HAP-1 (cell line): ENCODE data around the gene TGFA.
A peak's percentile ranks its signal among the peaks of the same experiment; 100 is the strongest.

Experiments used
- DNase-seq, 2 experiments: peaks; one replicate each; pipeline ENCODE4 v3.0.0-alpha.2; 2016 to 2020; ENCODE audit warnings: low spot score in 2 of 2
- H3K27me3 ChIP-seq: fragments of 250-450 bp; sonication (Bioruptor Pico); 2 replicates; pipeline ENCODE4 v1.5.1; 2020; ENCODE audit warnings: low read depth, mild to moderate bottlenecking, moderate library complexity
- H3K36me3 ChIP-seq: fragments of 250-450 bp; sonication (Bioruptor Pico); replicated peaks from 2 replicates; pipeline ENCODE4 v1.5.1; 2020; ENCODE audit warnings: mild to moderate bottlenecking
- H3K4me1 ChIP-seq: fragments of 250-450 bp; sonication (Bioruptor Pico); 2 replicates; pipeline ENCODE4 v1.5.1; 2020; ENCODE audit warnings: mild to moderate bottlenecking
- H3K4me3 ChIP-seq: fragments of 250-450 bp; sonication (Bioruptor Pico); 2 replicates; pipeline ENCODE4 v1.5.1; 2020; ENCODE audit warnings: mild to moderate bottlenecking, moderate library complexity
- H3K9me3 ChIP-seq: fragments of 250-450 bp; sonication (Bioruptor Pico); 2 replicates; pipeline ENCODE4 v1.5.1; 2020; ENCODE audit warnings: mild to moderate bottlenecking, moderate library complexity
- in situ Hi-C: fragments of 300-500 bp; cut with MboI; formaldehyde crosslinking; loops from 3 replicates; pipeline ENCODE4 v1.14.3; 2020; ENCODE audit warnings: low sequenced_read_pairs, inconsistent platforms, mixed read lengths

Gene TGFA

GRCh38 chr2:70553584-70554337, at the start of gene TGFA:
Gene TGFA (minus strand): TSS chr2:70553826. CDS start chr2:70553767, 59 bp downstream.
- Histone ChIP-seq H3K9me3 (no peaks in the 10 kb centered on the region), H3K27me3 (peaks cover 33% of the 10 kb centered on the region), H3K4me3 (peak within 1 kb of the TSS; percentile 39), H3K4me1 (no peaks in the 10 kb centered on the region; the same call in 1 of the 2 replicates), H3K36me3 (no peaks in the 10 kb centered on the region)
- peak; percentile 64 to 80 for DNase-seq
- in situ Hi-C loops = no loop called here

GRCh38 chr2:70603066-70603465, 49.4 kb upstream of the TGFA start:
- no peak for DNase-seq
- Histone ChIP-seq H3K4me1 (no peaks in the 10 kb centered on the region), H3K27me3 (no peaks in the 10 kb centered on the region; the same call in 1 of the 2 replicates), H3K36me3 (no peaks in the 10 kb centered on the region), H3K9me3 (no peaks in the 10 kb centered on the region), H3K4me3 (no peak overlapping the region)
- in situ Hi-C loops = no loop called here

DNA sequence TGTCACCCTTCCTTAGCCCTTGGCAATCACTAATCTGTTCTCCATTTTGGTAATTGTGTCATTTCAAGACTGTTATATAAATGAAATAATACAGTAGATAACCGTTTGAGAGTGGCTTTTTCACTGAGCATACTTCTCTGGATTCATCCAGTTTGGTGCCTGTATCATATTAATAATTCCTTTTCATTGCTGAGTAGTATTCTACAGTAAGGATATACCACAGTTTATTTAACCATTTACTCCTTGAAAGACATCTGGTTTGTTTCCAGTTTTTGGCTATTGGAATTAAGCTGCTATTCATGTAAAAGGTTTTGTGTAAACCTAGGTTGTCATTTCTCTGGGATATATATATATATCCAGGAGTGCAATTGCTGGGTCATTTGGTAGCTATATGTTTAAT, 44.6 kb upstream of the TGFA start:
- in situ Hi-C loops = no loop called here
- Histone ChIP-seq H3K4me3 (no peak overlapping the region), H3K27me3 (no peaks in the 10 kb centered on the region), H3K4me1 (no peaks in the 10 kb centered on the region), H3K9me3 (no peaks in the 10 kb centered on the region), H3K36me3 (no peaks in the 10 kb centered on the region)
- DNase-seq = no peak

DNA sequence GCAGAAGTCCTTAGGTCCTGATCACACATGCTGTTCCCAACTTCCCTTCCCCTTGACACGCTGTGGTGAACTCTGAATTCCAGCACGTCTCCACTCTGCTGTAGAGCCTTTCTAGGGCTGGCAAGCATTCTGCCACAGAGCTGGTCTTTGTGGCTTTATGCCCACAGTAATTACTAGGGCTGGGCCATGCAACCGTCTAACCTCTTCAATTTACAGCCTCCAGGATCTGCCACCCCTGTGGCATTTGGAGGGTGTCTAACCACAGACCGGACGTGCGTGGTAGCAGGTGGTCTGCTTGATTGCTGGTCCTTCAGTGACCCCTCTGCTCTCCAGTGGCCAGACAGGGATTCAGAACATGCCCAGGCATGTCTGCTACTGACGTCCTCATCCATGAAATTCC, 43.1 kb upstream of the TGFA start:
- Histone ChIP-seq H3K9me3 (no peaks in the 10 kb centered on the region), H3K4me3 (no peak overlapping the region), H3K36me3 (no peaks in the 10 kb centered on the region), H3K4me1 (no peaks in the 10 kb centered on the region), H3K27me3 (no peaks in the 10 kb centered on the region)
- DNase-seq = no peak
- in situ Hi-C loops = no loop called here

GRCh38 chr2:70596293-70596692, 42.7 kb upstream of the TGFA start:
- H3K9me3 ChIP-seq = no peaks in the 10 kb centered on the region
- no peaks in the 10 kb centered on the region for H3K27me3 ChIP-seq
- H3K36me3 ChIP-seq = no peaks in the 10 kb centered on the region
- H3K4me1 ChIP-seq = no peaks in the 10 kb centered on the region
- no peak for DNase-seq
- in situ Hi-C loops = no loop called here
- H3K4me3 ChIP-seq = no peak overlapping the region

DNA sequence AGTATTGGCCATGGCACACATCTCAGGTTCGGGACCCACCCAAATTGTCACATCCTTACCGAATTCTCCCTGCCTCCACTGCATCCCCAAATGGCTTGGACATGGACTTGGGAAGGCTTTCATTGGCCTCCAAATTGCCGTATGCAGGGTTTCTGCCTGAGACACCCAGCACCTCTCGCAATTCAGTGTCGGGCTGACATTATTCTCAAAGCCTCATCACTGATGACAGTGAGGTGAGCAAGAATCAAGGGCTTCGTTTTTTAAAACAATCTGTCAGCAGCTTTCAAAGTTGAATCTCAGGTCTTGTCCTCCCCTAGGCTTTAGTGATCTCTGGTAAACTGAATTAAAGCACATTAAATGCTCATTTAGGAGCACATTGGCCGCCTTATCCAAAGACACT, 29.5 kb upstream of the TGFA start:
- no peak overlapping the region for H3K4me3 ChIP-seq
- DNase-seq = no peak
- no peaks in the 10 kb centered on the region for H3K36me3 ChIP-seq
- H3K9me3 ChIP-seq = no peaks in the 10 kb centered on the region
- H3K27me3 ChIP-seq = peaks cover 3% of the 10 kb centered on the region; the same call in 1 of the 2 replicates
- no peaks in the 10 kb centered on the region for H3K4me1 ChIP-seq
- in situ Hi-C loops = no loop called here

DNA sequence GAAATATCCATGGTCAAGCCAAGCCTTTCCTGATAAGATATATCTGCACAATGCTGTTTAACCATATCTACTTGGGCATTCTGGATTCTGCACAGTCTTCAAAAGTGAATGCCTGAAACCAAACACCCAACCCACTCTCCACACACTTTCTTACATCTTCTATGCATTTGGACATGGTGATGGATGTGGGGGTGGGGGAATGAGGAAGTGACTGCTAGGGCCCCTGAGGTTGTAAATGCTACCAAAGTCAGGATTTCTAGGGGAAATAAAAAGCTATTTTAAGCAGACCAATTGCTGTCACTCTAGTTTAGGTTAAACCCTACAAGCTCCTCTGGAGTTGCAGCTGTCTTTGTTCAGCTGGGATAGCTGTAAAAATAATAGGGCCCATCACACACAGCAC, 26.7 kb upstream of the TGFA start:
- no peak for DNase-seq
- in situ Hi-C loops = no loop called here
- peaks cover 7% of the 10 kb centered on the region; the same call in 1 of the 2 replicates for H3K27me3 ChIP-seq

GRCh38 chr2:70574618-70575017, 21.0 kb upstream of the TGFA start:
- no peak for DNase-seq
- H3K9me3 ChIP-seq = no peaks in the 10 kb centered on the region
- H3K4me1 ChIP-seq = no peaks in the 10 kb centered on the region
- no peak overlapping the region for H3K4me3 ChIP-seq
- in situ Hi-C loops = no loop called here
- H3K27me3 ChIP-seq = peaks cover 7% of the 10 kb centered on the region; the same call in 1 of the 2 replicates
- H3K36me3 ChIP-seq = no peaks in the 10 kb centered on the region

More for the DNA sequence above, 26.7 kb upstream of the TGFA start:
- H3K4me3 ChIP-seq = no peak overlapping the region
- H3K36me3 ChIP-seq = no peaks in the 10 kb centered on the region
- H3K9me3 ChIP-seq = no peaks in the 10 kb centered on the region
- H3K4me1 ChIP-seq = no peaks in the 10 kb centered on the region

DNA sequence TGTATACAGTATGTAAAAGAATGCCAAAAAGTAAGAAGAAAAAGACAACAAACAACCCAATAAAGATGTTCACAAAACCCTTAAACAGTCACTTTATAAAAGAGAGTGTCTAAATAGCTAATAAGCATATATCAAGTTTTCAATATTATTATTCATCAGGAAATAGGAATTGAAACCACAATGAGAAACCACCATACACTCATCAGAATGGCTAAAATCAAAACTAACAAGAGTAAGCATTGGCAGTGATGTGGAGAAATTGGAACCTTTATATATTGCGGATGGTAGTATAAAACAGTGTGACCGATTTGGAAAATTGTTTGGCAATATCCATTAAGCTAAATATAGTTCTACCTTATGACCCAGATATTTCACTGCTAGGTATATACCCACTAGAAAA, 20.5 kb upstream of the TGFA start:
- in situ Hi-C loops = no loop called here
- Histone ChIP-seq H3K36me3 (no peaks in the 10 kb centered on the region), H3K9me3 (no peaks in the 10 kb centered on the region), H3K4me3 (no peak overlapping the region), H3K27me3 (peaks cover 7% of the 10 kb centered on the region; the same call in 1 of the 2 replicates), H3K4me1 (no peaks in the 10 kb centered on the region)
- DNase-seq = no peak

DNA sequence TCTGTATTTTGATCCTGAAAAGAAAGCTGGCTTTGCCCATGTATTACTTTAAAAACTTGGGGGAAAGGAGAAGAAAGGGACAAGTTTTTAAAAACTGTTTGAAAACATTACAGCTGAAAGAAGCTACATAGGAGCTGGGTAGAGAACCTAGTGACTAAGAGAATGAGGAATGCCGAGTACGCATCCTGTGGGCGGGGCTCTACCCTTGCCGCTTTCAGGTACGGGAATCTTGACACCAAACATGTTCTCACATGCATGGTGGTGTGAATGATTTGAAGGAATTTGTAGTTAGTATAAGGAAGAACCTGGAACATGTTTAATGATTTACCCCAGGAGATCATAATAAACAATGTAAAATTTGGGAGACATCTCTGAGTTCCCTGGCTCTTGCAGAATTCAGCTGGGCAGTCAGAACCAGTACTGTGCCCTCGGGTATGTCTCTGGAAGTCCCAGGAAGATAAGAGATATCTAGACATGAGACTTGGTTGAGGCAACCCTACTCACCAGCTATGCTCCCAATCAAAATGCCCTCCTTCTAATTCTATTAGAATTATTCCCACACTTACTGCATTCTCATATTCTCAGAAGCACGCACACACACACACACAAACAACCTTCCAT, 16.5 kb upstream of the TGFA start:
- Histone ChIP-seq H3K27me3 (peaks cover 3% of the 10 kb centered on the region; the same call in 1 of the 2 replicates), H3K4me1 (no peaks in the 10 kb centered on the region), H3K4me3 (no peak overlapping the region), H3K9me3 (no peaks in the 10 kb centered on the region), H3K36me3 (no peaks in the 10 kb centered on the region)
- in situ Hi-C loops = no loop called here
- DNase-seq = no peak

DNA sequence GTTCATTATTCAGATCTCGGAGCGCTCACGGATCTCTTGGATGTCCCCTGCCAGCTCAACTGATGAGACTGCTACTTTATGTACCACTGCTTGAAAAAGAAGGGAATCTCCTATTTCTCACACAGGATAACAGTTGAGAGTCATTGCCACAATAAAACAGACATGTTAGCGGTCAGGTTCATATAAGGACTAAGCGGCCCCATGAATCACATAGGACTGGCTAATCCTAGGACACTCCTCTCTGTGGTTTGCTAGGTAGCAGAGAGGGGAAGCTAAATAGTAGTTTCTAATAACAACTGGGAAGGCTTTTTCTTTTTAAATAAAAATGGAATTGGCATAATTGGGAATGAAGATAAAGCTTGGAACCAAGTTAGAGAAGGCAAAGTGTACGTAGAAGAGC, 15.9 kb upstream of the TGFA start:
- Histone ChIP-seq H3K4me3 (no peak overlapping the region), H3K4me1 (no peaks in the 10 kb centered on the region), H3K9me3 (no peaks in the 10 kb centered on the region), H3K27me3 (peaks cover 3% of the 10 kb centered on the region; the same call in 1 of the 2 replicates), H3K36me3 (no peaks in the 10 kb centered on the region)
- in situ Hi-C loops = no loop called here
- DNase-seq = no peak

- H3K9me3 ChIP-seq = no peaks in the 10 kb centered on the region
- no peak for DNase-seq
- no peaks in the 10 kb centered on the region for H3K36me3 ChIP-seq
- no peak overlapping the region for H3K4me3 ChIP-seq
- in situ Hi-C loops = no loop called here
- peaks cover 3% of the 10 kb centered on the region; the same call in 1 of the 2 replicates for H3K27me3 ChIP-seq
- no peaks in the 10 kb centered on the region for H3K4me1 ChIP-seq
Observed at GRCh38 chr2:70566906-70567305, 13.3 kb upstream of the TGFA start.

- in situ Hi-C loops = no loop called here
Observed at GRCh38 chr2:70566464-70566863, 12.8 kb upstream of the TGFA start.

GRCh38 chr2:70565039-70565731, 11.6 kb upstream of the TGFA start:
- in situ Hi-C loops = no loop called here
- no peak for DNase-seq
- Histone ChIP-seq H3K9me3 (no peaks in the 10 kb centered on the region), H3K36me3 (no peaks in the 10 kb centered on the region), H3K4me1 (no peaks in the 10 kb centered on the region), H3K4me3 (no peak overlapping the region), H3K27me3 (peaks cover 3% of the 10 kb centered on the region; the same call in 1 of the 2 replicates)

More at GRCh38 chr2:70566464-70566863, 12.8 kb upstream of the TGFA start:
- no peak for DNase-seq
- Histone ChIP-seq H3K36me3 (no peaks in the 10 kb centered on the region), H3K9me3 (no peaks in the 10 kb centered on the region), H3K27me3 (peaks cover 3% of the 10 kb centered on the region; the same call in 1 of the 2 replicates), H3K4me3 (no peak overlapping the region), H3K4me1 (no peaks in the 10 kb centered on the region)
